Keratinocyte (primary cell): Measurements from ENCODE around the gene GOLGA2. TPM values are rescaled to one million over a fixed set of nuclear protein-coding genes. Genes with fewer than 3 reads are reported as not detected.

Experiments
- DNase-seq: peaks from one replicate; pipeline ENCODE4 v3.0.0-alpha.2; 2011; ENCODE audit warnings: low read depth, missing footprints, low spot score
- FAIRE-seq: peaks from 2 replicates; lab custom pipeline; 2011; peaks lifted over from hg19 to GRCh38; lab: Jason Lieb, UNC
- H2AFZ ChIP-seq: 2 replicates; pipeline ENCODE4 v1.6.0; 2012; ENCODE audit warnings: low read length, control low read depth, inconsistent platforms; ENCODE audit not compliant: control insufficient read depth
- H3K27ac ChIP-seq: 2 replicates; pipeline ENCODE4 v1.5.1; 2011; ENCODE audit warnings: low read length; ENCODE audit not compliant: control insufficient read depth, insufficient read depth
- H3K27me3 ChIP-seq: 3 replicates; pipeline ENCODE4 v1.6.0; 2011; ENCODE audit warnings: low read length; ENCODE audit not compliant: control insufficient read depth, insufficient read depth; ENCODE audit errors: extremely low read depth
- H3K36me3 ChIP-seq, 2 experiments: 2 replicates in 1 of 2; 3 replicates in 1 of 2; pipeline ENCODE4 v1.5.1; 2011; ENCODE audit warnings: low read length in 2 of 2, mild to moderate bottlenecking in 1 of 2; ENCODE audit not compliant: control insufficient read depth in 2 of 2, insufficient read depth in 2 of 2; ENCODE audit errors: extremely low read depth in 1 of 2
- H3K4me1 ChIP-seq: 3 replicates; pipeline ENCODE4 v1.5.1; 2011; ENCODE audit warnings: low read length; ENCODE audit not compliant: control insufficient read depth, insufficient read depth; ENCODE audit errors: extremely low read depth
- H3K4me2 ChIP-seq: 3 replicates; pipeline ENCODE4 v1.6.0; 2011; ENCODE audit warnings: low read depth, low read length; ENCODE audit not compliant: control insufficient read depth, insufficient read depth; ENCODE audit errors: extremely low read depth
- H3K4me3 ChIP-seq, 3 experiments: fragments of 200-600 bp in 1 of 3; sonication (generic) in 1 of 3; 2 replicates in 2 of 3; 3 replicates in 1 of 3; pipeline ENCODE4 v1.5.1; 2011 to 2016; ENCODE audit warnings: low read length in 3 of 3, mild to moderate bottlenecking in 3 of 3, control low read depth in 2 of 3, inconsistent platforms in 1 of 3, low read depth in 1 of 3, mixed read lengths in 1 of 3, mixed run types in 1 of 3, moderate library complexity in 1 of 3; ENCODE audit not compliant: control insufficient read depth in 2 of 3, insufficient read depth in 2 of 3; ENCODE audit errors: extremely low read depth in 1 of 3
- H3K79me2 ChIP-seq: 2 replicates; pipeline ENCODE4 v1.6.0; 2012; ENCODE audit warnings: low read length; ENCODE audit not compliant: control insufficient read depth, insufficient read depth
- H3K9ac ChIP-seq: 3 replicates; pipeline ENCODE4 v1.6.0; 2011; ENCODE audit warnings: low read length; ENCODE audit not compliant: control insufficient read depth, insufficient read depth; ENCODE audit errors: extremely low read depth
- H3K9me1 ChIP-seq: 3 replicates; pipeline ENCODE4 v1.6.0; 2011; ENCODE audit warnings: low read length; ENCODE audit not compliant: control insufficient read depth, insufficient read depth; ENCODE audit errors: extremely low read depth
- H3K9me3 ChIP-seq: 2 replicates; pipeline ENCODE4 v1.5.1; 2012; ENCODE audit warnings: low read depth, low read length; ENCODE audit not compliant: control insufficient read depth
- H4K20me1 ChIP-seq: 3 replicates; pipeline ENCODE4 v1.6.0; 2011; ENCODE audit warnings: low read length; ENCODE audit not compliant: control insufficient read depth, insufficient read depth; ENCODE audit errors: extremely low read depth
- EZH2 ChIP-seq: IDR thresholded peaks from one replicate; pipeline ENCODE4 v1.6.1; 2012; ENCODE audit warnings: inconsistent platforms, mild to moderate bottlenecking, low read length, moderate library complexity
- dilution Hi-C: fragments of 300-500 bp; cut with MboI; formaldehyde crosslinking; loops from one replicate; pipeline ENCODE4 v1.7.0; 2020; ENCODE audit warnings: low sequenced_read_pairs; ENCODE audit not compliant: extremely low pct_ligation_motif_present
- polyA plus RNA-seq, 5 experiments: library from polyadenylated mRNA; depleted of rRNA in 3 of 5; stranded (reverse) in 3 of 5; stranded (forward) in 1 of 5; unstranded in 1 of 5; fragments of >200 nt; gene quantifications; 1 replicate in 1 of 5; 2 replicates in 3 of 5; 3 replicates in 1 of 5; pipeline versions ENCODE4 v1.2.1 to v1.2.3, GENCODE V29; 2011 to 2012; ENCODE audit warnings: missing spikeins in 2 of 5, low read depth in 1 of 5, low replicate concordance in 1 of 5
- TF ChIP-seq, protein P1 (sequence below), 3 experiments: IDR thresholded peaks in 1 of 3; conservative IDR thresholded peaks in 1 of 3; optimal IDR thresholded peaks in 1 of 3; 2 replicates in 2 of 3; 3 replicates in 1 of 3; pipeline versions ENCODE3 to v1.5.1; 2011; ENCODE audit warnings: low read length in 3 of 3, mild to moderate bottlenecking in 3 of 3, moderate library complexity in 2 of 3, control low read depth in 1 of 3, inconsistent platforms in 1 of 3; ENCODE audit not compliant: insufficient read depth in 2 of 3; ENCODE audit errors: extremely low read depth in 1 of 3

GOLGA2 gene
- polyA plus RNA-seq, 1 donor (not counting 4 experiments of a cell fraction or from before 2014, with no cell fraction given) = 41.6 TPM

DNA sequence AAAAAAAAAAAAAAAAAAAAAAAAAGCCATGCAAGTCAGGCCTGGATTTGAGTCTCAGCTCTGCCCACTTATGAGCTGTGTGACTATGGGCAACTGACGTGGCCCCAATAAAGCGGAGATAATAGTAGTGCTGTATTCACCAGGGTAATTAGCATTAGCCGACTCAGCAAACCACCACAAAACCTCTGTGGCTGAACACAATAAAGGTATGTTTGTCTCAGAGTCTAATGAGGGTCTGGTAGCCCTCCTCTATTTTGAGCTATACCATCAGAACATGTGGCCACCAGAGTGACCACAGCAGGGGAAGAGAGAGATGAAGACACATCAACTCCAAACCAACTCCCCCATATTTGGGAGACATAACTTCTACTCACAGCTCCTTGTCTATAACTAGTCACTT is 16.2 kb upstream of the GOLGA2 start:
- Histone ChIP-seq H3K9me1 (no peaks in the 10 kb centered on the region), H3K4me2 (no peak overlapping the region), H3K4me3 (no peak overlapping the region), H3K9me3 (no peaks in the 10 kb centered on the region), H3K36me3 (peaks cover 0 to 6% of the 10 kb centered on the region in 2 experiments), H3K27ac (no peak overlapping the region), H4K20me1 (no peaks in the 10 kb centered on the region), H2AFZ (no peak overlapping the region), H3K9ac (no peak overlapping the region), H3K4me1 (peaks cover 5% of the 10 kb centered on the region), H3K27me3 (no peaks in the 10 kb centered on the region), H3K79me2 (no peaks in the 10 kb centered on the region)
- TF ChIP-seq, protein P1, sequence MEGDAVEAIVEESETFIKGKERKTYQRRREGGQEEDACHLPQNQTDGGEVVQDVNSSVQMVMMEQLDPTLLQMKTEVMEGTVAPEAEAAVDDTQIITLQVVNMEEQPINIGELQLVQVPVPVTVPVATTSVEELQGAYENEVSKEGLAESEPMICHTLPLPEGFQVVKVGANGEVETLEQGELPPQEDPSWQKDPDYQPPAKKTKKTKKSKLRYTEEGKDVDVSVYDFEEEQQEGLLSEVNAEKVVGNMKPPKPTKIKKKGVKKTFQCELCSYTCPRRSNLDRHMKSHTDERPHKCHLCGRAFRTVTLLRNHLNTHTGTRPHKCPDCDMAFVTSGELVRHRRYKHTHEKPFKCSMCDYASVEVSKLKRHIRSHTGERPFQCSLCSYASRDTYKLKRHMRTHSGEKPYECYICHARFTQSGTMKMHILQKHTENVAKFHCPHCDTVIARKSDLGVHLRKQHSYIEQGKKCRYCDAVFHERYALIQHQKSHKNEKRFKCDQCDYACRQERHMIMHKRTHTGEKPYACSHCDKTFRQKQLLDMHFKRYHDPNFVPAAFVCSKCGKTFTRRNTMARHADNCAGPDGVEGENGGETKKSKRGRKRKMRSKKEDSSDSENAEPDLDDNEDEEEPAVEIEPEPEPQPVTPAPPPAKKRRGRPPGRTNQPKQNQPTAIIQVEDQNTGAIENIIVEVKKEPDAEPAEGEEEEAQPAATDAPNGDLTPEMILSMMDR (optimal IDR thresholded peaks at IDR 0.05 in 1 of 3, IDR thresholded peaks at IDR 0.05 in 1 of 3, conservative IDR thresholded peaks at IDR 0.05 in 1 of 3; ENCODE audit: extremely low read depth in 1 of 3, insufficient read depth in 2 of 3, low read length in 3 of 3) = no peak
- no peak for TF ChIP-seq EZH2
- dilution Hi-C loops = no loop called here
- FAIRE-seq = no peak
- no peak for DNase-seq

DNA sequence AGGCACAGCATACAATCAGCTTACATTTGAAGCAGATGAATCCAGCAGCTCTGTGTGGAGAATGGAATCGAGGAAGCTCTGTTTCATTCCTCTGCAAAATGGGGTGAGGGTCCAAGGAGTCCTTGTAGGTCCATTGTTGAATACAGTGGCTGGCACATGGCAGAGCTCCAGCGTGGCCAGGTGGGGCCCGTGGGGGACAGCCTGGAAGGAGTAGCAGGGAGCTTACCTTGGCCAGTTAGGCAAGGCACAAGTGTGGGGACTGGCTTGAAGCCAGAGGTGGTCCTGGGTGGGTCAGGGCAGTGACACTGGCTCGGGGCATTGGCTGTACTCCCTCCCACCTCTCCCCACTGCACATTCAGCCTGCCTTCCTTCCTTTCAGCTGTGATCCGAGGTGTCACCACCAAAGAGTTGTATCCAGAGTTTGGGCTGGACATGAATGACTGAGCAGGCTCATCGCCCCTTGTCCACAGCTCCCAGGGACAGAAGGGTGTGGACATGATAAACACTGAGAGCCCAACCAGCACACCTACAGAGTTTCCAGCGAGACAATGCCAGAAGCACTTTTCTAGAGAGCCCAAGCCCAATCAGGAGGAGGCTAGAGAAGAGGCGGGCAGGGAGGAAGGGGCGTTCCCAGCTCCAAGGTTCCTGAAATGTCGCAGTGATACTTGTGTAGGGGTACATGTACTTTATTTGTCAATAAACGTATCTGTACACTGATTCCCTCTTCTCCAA is 12.6 kb upstream of the GOLGA2 start:
- Histone ChIP-seq H3K27me3 (no peaks in the 10 kb centered on the region), H3K9ac (no peak overlapping the region), H4K20me1 (no peaks in the 10 kb centered on the region), H3K9me1 (no peaks in the 10 kb centered on the region), H3K9me3 (no peaks in the 10 kb centered on the region), H2AFZ (no peak overlapping the region), H3K79me2 (no peaks in the 10 kb centered on the region), H3K27ac (no peak overlapping the region), H3K4me3 (no peak overlapping the region), H3K4me1 (no peaks in the 10 kb centered on the region), H3K36me3 (peaks cover 0 to 16% of the 10 kb centered on the region in 2 experiments), H3K4me2 (no peak overlapping the region)
- dilution Hi-C loops = no loop called here
- FAIRE-seq = no peak
- no peak for TF ChIP-seq EZH2
- no peak for DNase-seq

DNA sequence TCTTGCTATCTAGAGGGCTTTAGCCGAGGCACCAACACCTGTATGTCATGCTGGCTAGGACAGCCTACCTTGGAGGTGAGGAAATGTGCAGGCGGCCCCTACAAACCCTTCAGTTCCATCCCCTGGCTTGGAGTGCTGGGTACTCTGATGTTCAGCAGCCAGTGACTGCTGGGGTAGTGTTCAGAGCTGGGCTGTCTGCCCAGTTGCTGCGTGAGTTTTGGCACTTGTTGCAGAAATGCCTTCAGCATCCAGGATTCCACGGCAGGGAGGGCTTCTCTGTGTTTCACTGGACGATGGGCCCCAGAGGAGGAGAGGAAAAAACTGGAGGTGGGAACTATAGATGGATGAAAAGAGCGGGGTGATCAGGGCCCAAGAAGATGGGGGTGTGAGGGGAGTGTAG is 10.6 kb upstream of the GOLGA2 start:
- Histone ChIP-seq H2AFZ (no peak overlapping the region), H3K4me1 (no peaks in the 10 kb centered on the region), H3K27me3 (no peaks in the 10 kb centered on the region), H3K79me2 (no peaks in the 10 kb centered on the region), H3K36me3 (peaks cover 0 to 16% of the 10 kb centered on the region in 2 experiments), H3K4me3 (no peak overlapping the region), H4K20me1 (no peaks in the 10 kb centered on the region), H3K9me1 (peaks cover 2% of the 10 kb centered on the region), H3K9me3 (no peaks in the 10 kb centered on the region), H3K9ac (no peak overlapping the region), H3K27ac (no peak overlapping the region), H3K4me2 (no peak overlapping the region)
- no peak for DNase-seq
- TF ChIP-seq, protein P1 (optimal IDR thresholded peaks at IDR 0.05 in 1 of 3, IDR thresholded peaks at IDR 0.05 in 1 of 3, conservative IDR thresholded peaks at IDR 0.05 in 1 of 3; ENCODE audit: extremely low read depth in 1 of 3, insufficient read depth in 2 of 3, low read length in 3 of 3) = no peak
- no peak for TF ChIP-seq EZH2
- dilution Hi-C loops = no loop called here
- no peak for FAIRE-seq
